Large intestine (tissue), 12 donors: ENCODE data around the gene NBPF8. TPM values are rescaled to one million over a fixed set of nuclear protein-coding genes. Genes with fewer than 3 reads are reported as not detected.
"Not testable (repeated sequence)": the region's sequence is repeated elsewhere in the genome, so short reads cannot be mapped to it uniquely, and the experiment has no call there.

Experiments used
- DNase-seq, 2 donors: peaks; one replicate each; pipeline versions ENCODE4 v3.0.0 to v3.0.0-alpha.2; 2013
- H3K27ac ChIP-seq: one replicate; pipeline ENCODE4 v1.5.1; 2013; ENCODE audit warnings: low read length
- H3K27me3 ChIP-seq: 2 replicates; pipeline ENCODE4 v1.6.1; 2013; ENCODE audit warnings: low read length; ENCODE audit not compliant: control insufficient read depth, insufficient read depth
- H3K36me3 ChIP-seq: 2 replicates; pipeline ENCODE4 v1.6.1; 2013; ENCODE audit warnings: low read length; ENCODE audit not compliant: control insufficient read depth, insufficient read depth
- H3K4me1 ChIP-seq: one replicate; pipeline ENCODE4 v1.6.1; 2013; ENCODE audit warnings: low read length; ENCODE audit not compliant: control insufficient read depth, insufficient read depth
- H3K4me3 ChIP-seq: one replicate; pipeline ENCODE4 v1.5.1; 2013; ENCODE audit warnings: low read length
- H3K9me3 ChIP-seq: one replicate; pipeline ENCODE4 v1.6.1; 2013; ENCODE audit warnings: mild to moderate bottlenecking, low read depth, low read length, moderate library complexity; ENCODE audit not compliant: control insufficient read depth
- WGBS: methylation state at CpG from one replicate; pipeline ENCODE4 v1.1.5; 2013; ENCODE audit warnings: low lambda C conversion rate; ENCODE audit not compliant: insufficient coverage; 5-methylcytosine and 5-hydroxymethylcytosine counted together
- long read RNA-seq, 11 donors: transcript quantifications; one replicate each; lab custom pipeline, GENCODE V29; 2026
- polyA plus RNA-seq: library from polyadenylated mRNA; unstranded; fragments of 120-200 nt; gene quantifications from one replicate; pipeline ENCODE4 v1.2.1, GENCODE V29; 2013

NBPF8 gene
- polyA plus RNA-seq = 12.5 TPM
- long read RNA-seq, donor 1 = 0 reads
- long read RNA-seq, donor 2 = 0 reads
- long read RNA-seq, donor 3 = 0 reads
- long read RNA-seq, donor 4 = 0 reads
- long read RNA-seq, donor 5 = 0 reads
- long read RNA-seq, donor 6 = 0 reads
- long read RNA-seq, donor 7 = 0 reads
- long read RNA-seq, donor 8 = 0 reads
- long read RNA-seq, donor 9 = 0 reads
- long read RNA-seq, donor 10 = 0 reads
- long read RNA-seq, donor 11 = 0 reads

GRCh38 chr1:120414911-120415480 is at the start of gene NBPF8:
Gene NBPF8, plus strand, starts transcription at chr1:120415035. Its CDS starts 21,488 bp downstream, at chr1:120436523.
- not testable (repeated sequence) for H3K36me3 ChIP-seq, H3K27me3 ChIP-seq, H3K9me3 ChIP-seq, H3K4me1 ChIP-seq
- H3K27ac ChIP-seq = peak within 1 kb of the TSS; percentile 40
- peak; percentile 29 to 48 for DNase-seq
- H3K4me3 ChIP-seq = peak within 1 kb of the TSS; percentile 53
- no CpG with 5 or more reads among the region's 64 CpGs for WGBS

- no CpG with 5 or more reads among the region's 6 CpGs for WGBS
- DNase-seq = not testable (repeated sequence)
Observed at GRCh38 chr1:120367709-120368108, 47.1 kb upstream of the NBPF8 start.

GRCh38 chr1:120386651-120387050 is 28.2 kb upstream of the NBPF8 start:
- WGBS = no CpG with 5 or more reads among the region's 5 CpGs
- not testable (repeated sequence) for H3K4me1 ChIP-seq, DNase-seq, H3K9me3 ChIP-seq, H3K27me3 ChIP-seq, H3K27ac ChIP-seq, H3K4me3 ChIP-seq, H3K36me3 ChIP-seq

More at GRCh38 chr1:120367709-120368108, 47.1 kb upstream of the NBPF8 start:
- H3K9me3 ChIP-seq, H3K4me3 ChIP-seq, H3K27ac ChIP-seq, H3K36me3 ChIP-seq, H3K27me3 ChIP-seq, H3K4me1 ChIP-seq: not testable (repeated sequence)

- not testable (repeated sequence) for H3K9me3 ChIP-seq, H3K36me3 ChIP-seq, H3K27me3 ChIP-seq, H3K4me1 ChIP-seq, H3K4me3 ChIP-seq, H3K27ac ChIP-seq
- DNase-seq = peak; percentile 2 to 71
- WGBS = no CpG with 5 or more reads among the region's 29 CpGs
Observed at GRCh38 chr1:120388597-120389126, 26.2 kb upstream of the NBPF8 start.

- WGBS = 90% methylated on average over 2 of the region's 4 CpGs
- H3K9me3 ChIP-seq, H3K4me1 ChIP-seq, DNase-seq, H3K4me3 ChIP-seq, H3K36me3 ChIP-seq, H3K27me3 ChIP-seq, H3K27ac ChIP-seq: not testable (repeated sequence)
Observed at GRCh38 chr1:120391365-120391764, 23.5 kb upstream of the NBPF8 start.

- not testable (repeated sequence) for H3K9me3 ChIP-seq, H3K36me3 ChIP-seq, H3K27ac ChIP-seq, H3K27me3 ChIP-seq, H3K4me3 ChIP-seq, H3K4me1 ChIP-seq
- DNase-seq = peak in 1 of 2 donors; percentile 1
- no CpG with 5 or more reads among the region's 13 CpGs for WGBS
Observed at GRCh38 chr1:120393316-120394232, 21.3 kb upstream of the NBPF8 start.

- WGBS = no CpG with 5 or more reads among the region's 1 CpG
- H3K36me3 ChIP-seq, H3K27ac ChIP-seq, H3K27me3 ChIP-seq, H3K4me3 ChIP-seq, H3K9me3 ChIP-seq, DNase-seq, H3K4me1 ChIP-seq: not testable (repeated sequence)
Observed at GRCh38 chr1:120405348-120405747, 9.5 kb upstream of the NBPF8 start.

- not testable (repeated sequence) for H3K36me3 ChIP-seq, DNase-seq, H3K9me3 ChIP-seq, H3K27ac ChIP-seq, H3K4me1 ChIP-seq, H3K27me3 ChIP-seq
- H3K4me3 ChIP-seq = peak overlapping the region; percentile 53
- WGBS = no CpG with 5 or more reads among the region's 16 CpGs
Observed at GRCh38 chr1:120414451-120414850, 384 bp upstream of the NBPF8 start.

- H3K4me1 ChIP-seq, H3K36me3 ChIP-seq, H3K27me3 ChIP-seq, H3K9me3 ChIP-seq, DNase-seq: not testable (repeated sequence)
- Histone ChIP-seq H3K27ac (peak overlapping the region; percentile 40), H3K4me3 (peak overlapping the region; percentile 53)
- WGBS = 0% methylated on average over 4 of the region's 23 CpGs
Observed at GRCh38 chr1:120415492-120415961, 692 bp downstream of the NBPF8 start.

- not testable (repeated sequence) for H3K4me1 ChIP-seq, H3K27ac ChIP-seq, DNase-seq, H3K9me3 ChIP-seq, H3K4me3 ChIP-seq, H3K27me3 ChIP-seq, H3K36me3 ChIP-seq
- WGBS = no CpG with 5 or more reads among the region's 7 CpGs
Observed at GRCh38 chr1:120425063-120425462, 10.2 kb downstream of the NBPF8 start.
